OCI-LY7 (cell line): ENCODE data around the gene ZBED2. TPM values are rescaled to one million over a fixed set of nuclear protein-coding genes. Genes with fewer than 3 reads are reported as not detected.
"Not testable (repeated sequence)": the region's sequence is repeated elsewhere in the genome, so short reads cannot be mapped to it uniquely, and the experiment has no call there.

Source experiments
- BruUV-seq: library from RNA; stranded (reverse); fragments of 400-500 nt; replicated peaks from 2 replicates; lab custom pipeline; 2021; lab: Mats Ljungman, UMichigan
- CTCF ChIA-PET: fragments of 300-600 bp; sonication (Branson Sonifier 250); formaldehyde crosslinking; loops from one replicate; lab custom pipeline; 2022; ENCODE audit warnings: antibody characterized with exemption; ENCODE audit not compliant: unreplicated experiment; lab: Charles Lee
- POLR2A ChIA-PET: fragments of 300-600 bp; sonication (Branson Sonifier 250); formaldehyde crosslinking; loops from one replicate; lab custom pipeline; 2022; ENCODE audit warnings: antibody characterized with exemption; lab: Charles Lee
- DNase-seq: peaks from one replicate; pipeline ENCODE4 v3.0.0-alpha.2; 2015; ENCODE audit warnings: low spot score
- H2AFZ ChIP-seq: fragments of 200-600 bp; sonication (generic), shearing (Covaris generic); 2 replicates; pipeline ENCODE4 v1.6.1; 2014; ENCODE audit warnings: mild to moderate bottlenecking, antibody characterized with exemption, low read length, moderate library complexity
- H3K27ac ChIP-seq: fragments of 200-600 bp; sonication (generic); 2 replicates; pipeline ENCODE4 v1.5.1; 2014; ENCODE audit warnings: mixed run types, low read depth, mild to moderate bottlenecking, moderate library complexity, low read length, inconsistent platforms; ENCODE audit not compliant: poor library complexity, severe bottlenecking
- H3K36me3 ChIP-seq: fragments of 200-600 bp; sonication (generic); 2 replicates; pipeline ENCODE4 v1.6.1; 2014; ENCODE audit warnings: mild to moderate bottlenecking, antibody characterized with exemption, low read length, moderate library complexity, mixed read lengths; ENCODE audit not compliant: insufficient read depth
- H3K4me1 ChIP-seq: fragments of 200-600 bp; sonication (generic); 2 replicates; pipeline ENCODE4 v1.5.1; 2014; ENCODE audit warnings: mild to moderate bottlenecking, low read length; ENCODE audit not compliant: insufficient read depth, poor library complexity, severe bottlenecking
- H3K4me2 ChIP-seq: fragments of 200-600 bp; sonication (generic); 2 replicates; pipeline ENCODE4 v1.6.1; 2014; ENCODE audit warnings: mild to moderate bottlenecking, low read length
- H3K4me3 ChIP-seq: fragments of 200-600 bp; sonication (generic); 2 replicates; pipeline ENCODE4 v1.5.1; 2014; ENCODE audit warnings: mild to moderate bottlenecking, low read depth, low read length; ENCODE audit not compliant: poor library complexity, severe bottlenecking
- H3K79me2 ChIP-seq: fragments of 200-600 bp; sonication (generic); 2 replicates; pipeline ENCODE4 v1.6.1; 2016; ENCODE audit warnings: low read depth, mild to moderate bottlenecking, low read length, moderate library complexity, mixed read lengths; ENCODE audit not compliant: insufficient read depth
- H3K9me2 ChIP-seq: fragments of 200-600 bp; sonication (generic); 2 replicates; pipeline ENCODE4 v1.6.1; 2016; ENCODE audit warnings: mild to moderate bottlenecking, low read length, mixed read lengths; ENCODE audit not compliant: insufficient read depth
- H3K9me3 ChIP-seq: fragments of 200-600 bp; sonication (generic); 2 replicates; pipeline ENCODE4 v1.6.1; 2014; ENCODE audit warnings: mild to moderate bottlenecking, mixed run types, low read length, mixed read lengths
- H4K20me1 ChIP-seq: fragments of 200-600 bp; sonication (generic); 2 replicates; pipeline ENCODE4 v1.6.1; 2014; ENCODE audit warnings: mild to moderate bottlenecking, antibody characterized with exemption, low read length, moderate library complexity, mixed read lengths; ENCODE audit not compliant: insufficient read depth
- EZH2phosphoT487 ChIP-seq: fragments of 200-600 bp; sonication (generic); IDR thresholded peaks from 2 replicates; pipeline ENCODE4 v1.6.1; 2018; ENCODE audit warnings: low read depth, borderline replicate concordance, mild to moderate bottlenecking, mixed run types, antibody characterized with exemption, low read length, moderate library complexity, mixed read lengths
- intact Hi-C: fragments of 100-400 bp; cut with micrococcal nuclease; formaldehyde crosslinking; loops from one replicate; pipeline ENCODE4 v1.10.0; 2022; ENCODE audit not compliant: unreplicated experiment
- total RNA-seq, 2 experiments: library from RNA; depleted of rRNA in 1 of 2; stranded (reverse); fragments of >200 nt in 1 of 2; shearing (Covaris generic) in 1 of 2; gene quantifications; 2 replicates each; pipeline ENCODE4 v1.2.3, GENCODE V29; 2014 to 2022
- TF ChIP-seq, protein P1 (sequence below): fragments of 200-600 bp; sonication (generic); conservative IDR thresholded peaks from 2 replicates; pipeline ENCODE4 v1.5.1; 2014; ENCODE audit warnings: mild to moderate bottlenecking, antibody characterized with exemption, low read length, moderate library complexity, mixed read lengths

ZBED2 gene
- total RNA-seq, 2 experiments from 2014 or later = not detected

GRCh38 chr3:111566844-111567243, 28.3 kb downstream of the ZBED2 start:
- no peak overlapping the region for H2AFZ ChIP-seq
- no peaks in the 10 kb centered on the region for H3K9me2 ChIP-seq
- H3K4me2 ChIP-seq = no peak overlapping the region
- BruUV-seq = no TSS peak
- H3K4me1 ChIP-seq = no peaks in the 10 kb centered on the region
- no peaks in the 10 kb centered on the region for H4K20me1 ChIP-seq
- intact Hi-C loops = no loop called here
- no peak for DNase-seq
- H3K9me3 ChIP-seq = no peaks in the 10 kb centered on the region
- ChIA-PET POLR2A (no interaction called here), CTCF (no interaction called here)
- no peaks in the 10 kb centered on the region for H3K79me2 ChIP-seq
- no peak for TF ChIP-seq EZH2phosphoT487
- TF ChIP-seq, protein P1, sequence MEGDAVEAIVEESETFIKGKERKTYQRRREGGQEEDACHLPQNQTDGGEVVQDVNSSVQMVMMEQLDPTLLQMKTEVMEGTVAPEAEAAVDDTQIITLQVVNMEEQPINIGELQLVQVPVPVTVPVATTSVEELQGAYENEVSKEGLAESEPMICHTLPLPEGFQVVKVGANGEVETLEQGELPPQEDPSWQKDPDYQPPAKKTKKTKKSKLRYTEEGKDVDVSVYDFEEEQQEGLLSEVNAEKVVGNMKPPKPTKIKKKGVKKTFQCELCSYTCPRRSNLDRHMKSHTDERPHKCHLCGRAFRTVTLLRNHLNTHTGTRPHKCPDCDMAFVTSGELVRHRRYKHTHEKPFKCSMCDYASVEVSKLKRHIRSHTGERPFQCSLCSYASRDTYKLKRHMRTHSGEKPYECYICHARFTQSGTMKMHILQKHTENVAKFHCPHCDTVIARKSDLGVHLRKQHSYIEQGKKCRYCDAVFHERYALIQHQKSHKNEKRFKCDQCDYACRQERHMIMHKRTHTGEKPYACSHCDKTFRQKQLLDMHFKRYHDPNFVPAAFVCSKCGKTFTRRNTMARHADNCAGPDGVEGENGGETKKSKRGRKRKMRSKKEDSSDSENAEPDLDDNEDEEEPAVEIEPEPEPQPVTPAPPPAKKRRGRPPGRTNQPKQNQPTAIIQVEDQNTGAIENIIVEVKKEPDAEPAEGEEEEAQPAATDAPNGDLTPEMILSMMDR = no peak
- H3K4me3 ChIP-seq = no peak overlapping the region
- no peaks in the 10 kb centered on the region for H3K36me3 ChIP-seq
- no peak overlapping the region for H3K27ac ChIP-seq

- H3K4me2 ChIP-seq, CTCF ChIA-PET, intact Hi-C loops, H3K4me1 ChIP-seq, H2AFZ ChIP-seq, H3K36me3 ChIP-seq, H3K9me3 ChIP-seq, H3K27ac ChIP-seq, H3K79me2 ChIP-seq, H3K9me2 ChIP-seq, POLR2A ChIA-PET, DNase-seq, H4K20me1 ChIP-seq, H3K4me3 ChIP-seq, BruUV-seq: not testable (repeated sequence)
Measured at GRCh38 chr3:111561902-111562301, 33.2 kb downstream of the ZBED2 start.

DNA sequence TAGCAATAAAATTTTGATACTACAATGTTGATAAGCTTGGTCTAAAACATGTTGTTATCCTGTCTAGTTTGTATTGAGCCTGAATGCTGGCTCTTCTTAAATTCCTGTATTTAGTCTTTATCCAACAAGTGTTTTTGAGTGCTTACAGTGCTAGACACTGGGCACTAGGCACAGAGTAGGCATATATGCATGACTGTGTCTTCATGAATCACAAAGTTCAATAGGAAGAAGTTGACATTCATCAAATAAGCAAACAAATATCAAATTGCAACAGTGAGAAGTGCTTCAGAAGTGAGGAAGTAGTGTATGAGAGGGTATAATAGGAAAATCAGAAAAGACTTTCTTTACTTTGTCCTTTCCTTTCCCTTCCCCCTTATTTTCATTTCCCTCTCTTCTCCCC, 46.4 kb downstream of the ZBED2 start:
- DNase-seq = no peak
- intact Hi-C loops = no loop called here
- H3K4me1 ChIP-seq = peaks cover 4% of the 10 kb centered on the region
- no peak overlapping the region for H2AFZ ChIP-seq
- no peaks in the 10 kb centered on the region for H3K9me2 ChIP-seq
- H3K79me2 ChIP-seq = no peaks in the 10 kb centered on the region
- H3K4me2 ChIP-seq = peak overlapping the region; percentile 7; the same call in 1 of the 2 replicates
- CTCF ChIA-PET = no interaction called here
- no TSS peak for BruUV-seq
- no peak overlapping the region for H3K4me3 ChIP-seq
- H3K9me3 ChIP-seq = no peaks in the 10 kb centered on the region
- H3K36me3 ChIP-seq = no peaks in the 10 kb centered on the region
- POLR2A ChIA-PET = no interaction called here
- H4K20me1 ChIP-seq = no peaks in the 10 kb centered on the region
- TF ChIP-seq, protein P1 = no peak
- TF ChIP-seq EZH2phosphoT487 = no peak
- no peak overlapping the region for H3K27ac ChIP-seq
